CD4-positive, alpha-beta memory T cell (primary cell): ENCODE data around the gene FBXO31. TPM values are rescaled to one million over a fixed set of nuclear protein-coding genes. Genes with fewer than 3 reads are reported as not detected.
A peak's percentile ranks its signal among the peaks of the same experiment; 100 is the strongest.

Source experiments
- CTCF ChIA-PET: fragments of 350-600 bp; sonication (Branson Sonifier 250); formaldehyde crosslinking; loops from one replicate; lab custom pipeline; 2021; ENCODE audit warnings: inconsistent platforms; ENCODE audit not compliant: partially characterized antibody; lab: Charles Lee
- POLR2A ChIA-PET: fragments of 350-600 bp; sonication (Branson Sonifier 250); formaldehyde crosslinking; loops from one replicate; lab custom pipeline; 2021; ENCODE audit not compliant: partially characterized antibody; lab: Charles Lee
- DNase-seq, 5 donors: peaks; one replicate each; pipeline versions ENCODE4 v3.0.0 to v3.0.0-alpha.2; 2020 to 2022; ENCODE audit warnings: mixed read lengths in 1 of 5
- H3K27ac ChIP-seq: one replicate; pipeline ENCODE4 v1.7.0; 2013; ENCODE audit warnings: low read depth, low read length
- H3K27me3 ChIP-seq: 2 replicates; pipeline ENCODE4 v1.7.0; 2013; ENCODE audit warnings: mild to moderate bottlenecking, low read length, moderate library complexity; ENCODE audit not compliant: insufficient read depth
- H3K36me3 ChIP-seq: 2 replicates; pipeline ENCODE4 v1.7.0; 2013; ENCODE audit warnings: mild to moderate bottlenecking, low read length, moderate library complexity; ENCODE audit not compliant: insufficient read depth
- H3K4me1 ChIP-seq: 2 replicates; pipeline ENCODE4 v1.7.0; 2013; ENCODE audit warnings: mild to moderate bottlenecking, low read length, moderate library complexity; ENCODE audit not compliant: insufficient read depth
- H3K4me3 ChIP-seq, 2 donors: one replicate each; pipeline ENCODE4 v1.7.0; 2013; ENCODE audit warnings: low read length in 2 of 2, mild to moderate bottlenecking in 1 of 2
- H3K9me3 ChIP-seq, 2 donors: one replicate each; pipeline ENCODE4 v1.7.0; 2013; ENCODE audit warnings: low read length in 2 of 2, control low read depth in 1 of 2; ENCODE audit not compliant: control insufficient read depth in 1 of 2
- H3K27ac Mint-ChIP-seq, 7 donors: one replicate each; pipeline ENCODE4 v1.8.0; 2020 to 2021; ENCODE audit warnings: mixed read lengths in 7 of 7, mild to moderate bottlenecking in 6 of 7, inconsistent platforms in 3 of 7, moderate library complexity in 3 of 7
- H3K27me3 Mint-ChIP-seq, 2 donors: one replicate each; pipeline ENCODE4 v1.8.0; 2020 to 2021; ENCODE audit warnings: mixed read lengths in 2 of 2
- H3K36me3 Mint-ChIP-seq, 2 donors: one replicate each; pipeline ENCODE4 v1.8.0; 2020 to 2021; ENCODE audit warnings: mixed read lengths in 2 of 2, inconsistent platforms in 1 of 2, mild to moderate bottlenecking in 1 of 2
- H3K4me1 Mint-ChIP-seq, 4 donors: one replicate each; pipeline ENCODE4 v1.8.0; 2020 to 2021; ENCODE audit warnings: mixed read lengths in 4 of 4, mild to moderate bottlenecking in 1 of 4
- H3K4me3 Mint-ChIP-seq, 8 donors: one replicate each; pipeline ENCODE4 v1.8.0; 2020 to 2021; ENCODE audit warnings: mixed read lengths in 8 of 8, mild to moderate bottlenecking in 7 of 8, moderate library complexity in 6 of 8, inconsistent platforms in 3 of 8
- H3K9me3 Mint-ChIP-seq, 8 donors: one replicate each; pipeline ENCODE4 v1.8.0; 2020 to 2021; ENCODE audit warnings: mixed read lengths in 8 of 8, mild to moderate bottlenecking in 5 of 8, inconsistent platforms in 3 of 8, moderate library complexity in 1 of 8
- intact Hi-C: fragments of 100-400 bp; cut with micrococcal nuclease; formaldehyde crosslinking; loops from one replicate; pipeline ENCODE4 v1.15.1; 2023
- polyA plus RNA-seq, 2 donors: library from polyadenylated mRNA; unstranded; fragments of 300-500 nt; fragmentation: Illumina TruSeq; gene quantifications; one replicate each; pipeline ENCODE4 v1.2.3, GENCODE V29; 2021
- total RNA-seq, 2 experiments: library from RNA; stranded (reverse); gene quantifications; one replicate each; pipeline ENCODE4 v1.2.3, GENCODE V29; 2021

Gene FBXO31
- total and polyA plus RNA-seq, 4 experiments from 2014 or later: 22.9 to 44.6 (median 34.5) TPM

DNA sequence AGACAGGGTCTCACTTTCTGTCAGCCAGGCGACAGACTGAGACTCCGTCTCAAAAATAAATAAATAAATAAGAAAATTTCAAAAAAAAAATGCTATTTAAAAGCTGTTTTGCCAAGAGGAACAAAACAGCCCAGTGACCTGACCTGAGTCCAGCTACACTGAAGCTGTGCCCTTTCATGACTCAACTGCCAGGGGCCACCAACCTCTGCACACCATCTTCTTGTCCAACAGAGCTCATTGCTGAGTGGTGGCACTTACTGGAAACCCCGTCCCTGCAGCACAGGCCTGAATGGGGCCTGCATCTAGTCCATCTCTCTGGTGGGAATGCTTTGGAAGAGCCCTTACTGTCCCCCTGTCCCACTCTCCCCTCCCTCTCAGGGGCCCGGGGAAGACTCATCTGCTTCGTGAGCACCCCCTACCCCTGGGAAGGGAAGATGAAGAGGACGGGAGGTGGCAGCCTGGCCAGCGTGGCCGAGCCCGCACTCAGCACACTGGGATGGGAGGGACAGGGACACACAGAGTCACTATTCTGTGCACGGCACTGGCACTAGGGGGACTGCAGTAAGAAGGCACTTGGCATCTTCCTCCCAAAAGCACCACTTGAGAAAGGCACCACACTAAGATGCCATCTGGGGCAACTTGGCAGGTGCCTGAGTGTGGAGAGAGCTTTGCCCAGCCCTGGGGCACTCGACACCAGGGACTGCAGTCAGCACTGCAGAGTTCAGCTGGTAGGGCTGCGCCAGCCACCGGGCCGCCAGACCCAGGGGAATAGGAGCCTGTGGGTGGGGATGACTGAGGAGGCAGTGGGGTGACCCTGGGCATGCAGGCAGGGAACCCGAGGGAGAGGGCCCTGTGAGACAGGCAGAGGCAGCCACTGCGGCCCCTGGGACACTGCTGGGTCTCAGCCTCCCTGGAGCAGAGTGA, 13.5 kb downstream of the FBXO31 start:
- intact Hi-C loops: no loop called here
- Histone ChIP-seq H3K36me3 (peaks cover 7% of the 10 kb centered on the region), H3K27ac (no peak overlapping the region), H3K9me3 (no peaks in the 10 kb centered on the region), H3K27me3 (no peaks in the 10 kb centered on the region), H3K4me1 (peaks cover 20% of the 10 kb centered on the region), H3K4me3 (no peak overlapping the region)
- Mint-ChIP-seq H3K4me3 (no peak overlapping the region), H3K27me3 (no peaks in the 10 kb centered on the region), H3K36me3 (peaks cover 17 to 27% of the 10 kb centered on the region in 2 donors), H3K9me3 (no peaks in the 10 kb centered on the region), H3K4me1 (peaks cover 29 to 78% (median 35%) of the 10 kb centered on the region in 4 donors), H3K27ac (no peak overlapping the region)
- POLR2A ChIA-PET: no interaction called here
- CTCF ChIA-PET: interaction anchor here (1.5 kb wide), 1 partner anchor 13 kb away, joined by 3 read pairs; no protein-coding TSS in a partner anchor
- DNase-seq: no peak

DNA sequence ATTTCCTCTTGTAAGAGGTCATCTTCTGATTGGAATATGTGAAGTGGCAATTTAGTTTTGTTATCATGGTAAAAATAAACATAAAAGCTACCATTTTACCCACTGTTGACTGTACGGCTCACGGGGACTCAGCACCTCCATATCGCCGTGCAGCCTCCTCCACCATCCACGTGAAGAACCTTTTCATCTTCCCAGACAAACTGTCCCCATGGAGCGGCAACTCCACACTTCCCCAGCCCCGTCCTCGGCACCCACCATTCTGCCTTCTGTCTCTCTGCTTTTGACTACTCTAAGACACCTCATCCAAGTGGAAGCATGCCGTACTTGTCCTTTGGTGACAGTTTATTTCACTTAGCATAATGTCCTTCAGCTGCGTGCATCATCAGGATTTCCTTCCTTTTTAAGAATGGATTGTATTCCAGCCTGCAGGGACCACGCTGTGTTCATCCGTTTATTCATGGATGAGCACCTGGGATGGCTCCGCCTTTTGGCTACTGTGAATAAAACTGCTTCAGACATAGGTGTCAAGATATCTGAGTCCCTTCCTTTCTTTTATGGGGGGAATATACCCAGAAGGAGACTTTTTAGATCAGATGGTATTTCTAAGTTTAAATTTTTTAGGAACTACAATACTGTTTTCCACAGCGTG, 14.3 kb downstream of the FBXO31 start:
- Mint-ChIP-seq H3K4me1 (peaks cover 28 to 80% (median 37%) of the 10 kb centered on the region in 4 donors), H3K27me3 (no peaks in the 10 kb centered on the region), H3K9me3 (no peaks in the 10 kb centered on the region), H3K4me3 (peak overlapping the region in 2 of 8 donors; percentile 3 to 4), H3K27ac (peak overlapping the region in 2 of 7 donors; percentile 12 to 72), H3K36me3 (peaks cover 18 to 27% of the 10 kb centered on the region in 2 donors)
- Histone ChIP-seq H3K36me3 (peaks cover 7% of the 10 kb centered on the region), H3K4me3 (no peak overlapping the region), H3K4me1 (peaks cover 19% of the 10 kb centered on the region), H3K9me3 (no peaks in the 10 kb centered on the region), H3K27ac (no peak overlapping the region), H3K27me3 (no peaks in the 10 kb centered on the region)
- DNase-seq: no peak
- intact Hi-C loops: no loop called here
- ChIA-PET CTCF (interaction anchor here (1.5 kb wide), 1 partner anchor 13 kb away, joined by 3 read pairs; no protein-coding TSS in a partner anchor), POLR2A (interaction anchor here (0.5 kb wide), 1 partner anchor 15 kb away, joined by 3 read pairs; the partner anchor contains the start of gene FBXO31)

DNA sequence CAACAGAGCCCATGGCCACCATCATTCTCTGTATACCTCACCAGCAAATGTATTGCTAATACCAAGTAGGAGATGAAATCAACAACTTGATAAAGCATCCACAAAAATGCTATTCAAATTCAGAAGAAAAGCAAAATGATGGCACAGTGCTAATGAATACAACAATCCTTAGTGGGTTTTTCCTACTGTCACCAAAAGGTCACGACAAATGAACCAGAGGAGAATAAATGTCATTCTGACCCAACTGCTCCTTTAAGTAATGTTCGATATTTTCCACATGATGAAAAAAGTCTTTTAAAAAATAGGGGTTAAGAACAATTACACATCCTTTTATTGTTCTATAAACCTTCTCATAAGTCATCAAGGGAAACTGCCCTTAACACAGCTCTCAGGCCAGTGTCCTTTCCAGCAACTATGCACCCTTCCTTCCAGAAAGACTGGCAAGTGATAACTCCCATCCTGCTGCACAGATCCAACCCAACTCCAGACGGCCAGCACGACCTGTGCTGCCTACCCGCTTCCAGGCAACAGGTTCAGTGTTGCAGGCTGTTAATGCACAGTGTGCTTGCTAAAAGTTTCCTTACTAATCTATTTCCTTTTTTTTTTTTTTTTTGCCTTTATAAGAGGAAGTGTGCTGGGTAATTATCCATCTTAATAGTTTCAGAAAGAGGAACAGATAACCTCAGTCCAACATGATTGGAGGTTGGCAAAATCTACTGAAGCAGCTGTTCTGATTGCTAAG, 15.4 kb downstream of the FBXO31 start:
- Mint-ChIP-seq H3K36me3 (peaks cover 19 to 27% of the 10 kb centered on the region in 2 donors), H3K27me3 (no peaks in the 10 kb centered on the region), H3K4me3 (no peak overlapping the region), H3K4me1 (peaks cover 26 to 78% (median 39%) of the 10 kb centered on the region in 4 donors), H3K27ac (peak overlapping the region in 4 of 7 donors; percentile 4 to 58 (median 26)), H3K9me3 (no peaks in the 10 kb centered on the region)
- no peak for DNase-seq
- Histone ChIP-seq H3K36me3 (peaks cover 7% of the 10 kb centered on the region), H3K9me3 (no peaks in the 10 kb centered on the region), H3K27ac (no peak overlapping the region), H3K4me3 (no peak overlapping the region), H3K27me3 (no peaks in the 10 kb centered on the region), H3K4me1 (peaks cover 17% of the 10 kb centered on the region)
- CTCF ChIA-PET: no interaction called here
- POLR2A ChIA-PET: interaction anchor here (0.5 kb wide), 1 partner anchor 16 kb away, joined by 3 read pairs; the partner anchor contains the start of gene FBXO31
- intact Hi-C loops: no loop called here

DNA sequence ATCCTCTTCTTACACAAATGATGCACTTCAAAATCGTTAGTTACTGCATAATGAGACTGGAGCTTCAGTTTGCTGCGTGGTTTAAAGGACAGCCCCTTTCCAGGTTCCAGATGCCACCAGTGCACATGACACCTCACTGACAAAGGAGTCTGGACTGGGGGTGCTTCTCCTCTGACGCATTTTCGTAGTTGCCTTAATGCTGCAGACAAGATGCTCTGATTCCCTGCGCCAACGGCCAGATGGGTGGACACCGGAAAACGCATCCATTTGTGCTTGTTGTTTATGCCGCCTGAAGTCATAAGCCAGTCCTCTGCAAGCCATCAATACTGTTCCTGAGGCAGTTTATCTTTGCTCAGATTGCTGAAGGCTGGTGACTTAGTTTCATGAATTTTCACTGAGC, 16.0 kb downstream of the FBXO31 start:
- Histone ChIP-seq H3K27me3 (no peaks in the 10 kb centered on the region), H3K4me1 (peaks cover 17% of the 10 kb centered on the region), H3K27ac (no peak overlapping the region), H3K36me3 (peaks cover 7% of the 10 kb centered on the region), H3K4me3 (no peak overlapping the region), H3K9me3 (no peaks in the 10 kb centered on the region)
- Mint-ChIP-seq H3K36me3 (peaks cover 19 to 27% of the 10 kb centered on the region in 2 donors), H3K9me3 (no peaks in the 10 kb centered on the region), H3K27me3 (no peaks in the 10 kb centered on the region), H3K4me3 (no peak overlapping the region), H3K4me1 (peaks cover 26 to 74% (median 39%) of the 10 kb centered on the region in 4 donors), H3K27ac (peak overlapping the region in 1 of 7 donors; percentile 51)
- ChIA-PET POLR2A (no interaction called here), CTCF (no interaction called here)
- DNase-seq: no peak
- intact Hi-C loops: no loop called here

DNA sequence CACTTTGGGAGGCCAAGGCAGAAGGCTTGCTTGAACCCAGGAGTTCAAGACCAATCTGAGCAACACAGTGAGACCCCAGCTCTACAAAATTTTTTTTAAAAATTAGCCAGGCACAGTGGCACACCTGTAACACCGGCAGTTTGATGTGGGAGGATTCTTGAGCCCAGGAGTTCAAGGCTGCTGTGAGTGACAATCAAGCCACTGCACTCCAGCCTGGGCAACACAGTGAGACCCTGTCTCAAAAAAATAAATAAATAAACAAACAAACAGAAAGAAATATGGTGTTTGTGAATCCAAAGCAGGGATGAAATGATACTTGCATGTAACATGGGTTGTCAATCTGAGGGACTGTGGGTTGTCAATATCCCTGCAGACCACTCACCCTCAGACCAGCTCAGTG, 16.6 kb downstream of the FBXO31 start:
- H3K36me3 ChIP-seq: peaks cover 11% of the 10 kb centered on the region
- H3K4me1 ChIP-seq: peaks cover 13% of the 10 kb centered on the region
- POLR2A ChIA-PET: no interaction called here
- CTCF ChIA-PET: no interaction called here
- DNase-seq: no peak
- Mint-ChIP-seq H3K9me3 (no peaks in the 10 kb centered on the region), H3K27ac (peak overlapping the region in 1 of 7 donors; percentile 30), H3K4me1 (peaks cover 26 to 68% (median 39%) of the 10 kb centered on the region in 4 donors), H3K4me3 (no peak overlapping the region), H3K27me3 (no peaks in the 10 kb centered on the region), H3K36me3 (peaks cover 19 to 28% of the 10 kb centered on the region in 2 donors)
- no peak overlapping the region for H3K27ac ChIP-seq
- no peaks in the 10 kb centered on the region for H3K9me3 ChIP-seq
- no peak overlapping the region for H3K4me3 ChIP-seq
- intact Hi-C loops: no loop called here
- H3K27me3 ChIP-seq: no peaks in the 10 kb centered on the region

DNA sequence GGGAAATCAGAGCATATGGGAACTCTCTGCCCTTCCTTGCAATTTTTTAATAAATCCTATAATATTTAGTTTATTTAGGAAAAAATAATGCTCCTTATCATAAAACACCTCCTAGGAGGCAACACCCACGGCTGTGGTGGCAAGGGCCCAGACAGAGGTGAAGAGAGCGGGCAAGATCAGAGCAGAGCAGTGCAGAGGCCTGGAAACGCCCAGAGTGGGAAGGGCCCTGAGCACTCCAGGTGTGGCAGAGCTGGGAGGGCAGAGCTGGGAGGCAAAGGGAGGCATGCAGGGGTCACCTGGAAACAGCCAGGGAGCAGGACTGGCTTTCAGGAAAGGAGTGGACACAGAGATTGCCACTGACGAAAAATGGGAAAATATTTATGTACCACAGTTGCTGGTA, 17.3 kb downstream of the FBXO31 start:
- Mint-ChIP-seq H3K4me3 (no peak overlapping the region), H3K4me1 (peaks cover 23 to 63% (median 38%) of the 10 kb centered on the region in 4 donors), H3K9me3 (no peaks in the 10 kb centered on the region), H3K27ac (peak overlapping the region in 3 of 7 donors; percentile 19 to 66 (median 22)), H3K27me3 (no peaks in the 10 kb centered on the region), H3K36me3 (peaks cover 21 to 34% of the 10 kb centered on the region in 2 donors)
- ChIA-PET POLR2A (interaction anchor here (1.2 kb wide), 1 partner anchor 20 kb away, joined by 3 read pairs; no protein-coding TSS in a partner anchor), CTCF (no interaction called here)
- Histone ChIP-seq H3K9me3 (no peaks in the 10 kb centered on the region), H3K27ac (no peak overlapping the region), H3K27me3 (no peaks in the 10 kb centered on the region), H3K36me3 (peaks cover 17% of the 10 kb centered on the region), H3K4me3 (no peak overlapping the region), H3K4me1 (peaks cover 11% of the 10 kb centered on the region)
- intact Hi-C loops: no loop called here
- DNase-seq: no peak
